ENCODE measurements around the gene TEAD1. TPM values are rescaled to one million over a fixed set of nuclear protein-coding genes. Genes with fewer than 3 reads are reported as not detected.

TEAD1 gene
- total and polyA plus RNA-seq, 9 donors = 20.0 to 84.1 (median 67.6) TPM

DNA sequence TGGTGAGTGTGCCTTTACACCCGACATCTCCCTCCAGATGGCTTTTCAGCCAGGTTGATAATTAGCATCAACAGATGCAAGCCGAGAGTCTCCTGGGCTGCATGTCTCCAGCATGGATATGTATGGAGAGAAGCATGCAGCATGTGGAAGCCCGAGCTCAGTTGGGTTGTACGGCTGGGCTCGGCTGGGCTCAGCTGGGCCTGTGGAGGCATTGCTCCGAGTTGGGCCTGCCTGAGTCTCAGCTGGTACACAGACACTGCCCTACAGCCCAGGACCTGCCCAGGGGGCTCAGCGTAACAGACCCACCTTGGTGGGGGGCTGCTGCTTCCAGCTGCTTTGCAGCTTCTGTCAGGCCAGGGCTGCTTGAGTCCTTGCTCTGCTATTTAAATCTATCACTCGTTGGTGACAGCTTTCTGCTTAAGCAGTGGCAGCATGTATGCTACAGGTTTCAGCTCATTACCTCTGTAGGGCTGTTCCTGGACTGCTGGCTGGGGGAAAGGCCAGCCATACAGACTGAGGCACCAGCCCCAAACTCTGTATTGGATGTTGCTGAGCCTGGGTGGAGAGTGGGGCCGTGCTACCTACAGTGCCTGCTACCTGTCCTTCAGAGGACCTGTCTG, 115.5 kb downstream of the TEAD1 start:
- Histone ChIP-seq H3K4me3 (no peak overlapping the region), H3K4me1 (ENCODE audit: insufficient read depth) (peaks cover 24% of the 10 kb centered on the region), H3K36me3 (no peaks in the 10 kb centered on the region), H3K27ac (no peak overlapping the region), H3K9me3 (no peaks in the 10 kb centered on the region), H3K27me3 (no peaks in the 10 kb centered on the region)
- no peak for DNase-seq
- intact Hi-C loops (cut with DNase I) = no loop called here
- TF ChIP-seq CTCF (IDR thresholded peaks at IDR 0.05) (no peak), POLR2A (IDR thresholded peaks at IDR 0.05) (no peak), EP300 (IDR thresholded peaks at IDR 0.05) (no peak)
- WGBS, 3 donors = 49 to 67% (median 50%) methylated on average over 8 to 9 of the region's 9 CpGs

- Histone ChIP-seq H3K27me3 (no peaks in the 10 kb centered on the region), H3K27ac (no peak overlapping the region), H3K36me3 (no peaks in the 10 kb centered on the region), H3K4me1 (ENCODE audit: insufficient read depth) (peaks cover 27% of the 10 kb centered on the region), H3K9me3 (no peaks in the 10 kb centered on the region), H3K4me3 (no peak overlapping the region)
- TF ChIP-seq EP300 (IDR thresholded peaks at IDR 0.05) (no peak), POLR2A (IDR thresholded peaks at IDR 0.05) (no peak), CTCF (IDR thresholded peaks at IDR 0.05) (no peak)
- 68 to 75% (median 70%) methylated on average over 5 of the region's 5 CpGs for WGBS, 3 donors
- DNase-seq = no peak
- intact Hi-C loops (cut with DNase I) = no loop called here
These were observed 116.8 kb downstream of the TEAD1 start for GRCh38 chr11:12790861-12791616.

DNA sequence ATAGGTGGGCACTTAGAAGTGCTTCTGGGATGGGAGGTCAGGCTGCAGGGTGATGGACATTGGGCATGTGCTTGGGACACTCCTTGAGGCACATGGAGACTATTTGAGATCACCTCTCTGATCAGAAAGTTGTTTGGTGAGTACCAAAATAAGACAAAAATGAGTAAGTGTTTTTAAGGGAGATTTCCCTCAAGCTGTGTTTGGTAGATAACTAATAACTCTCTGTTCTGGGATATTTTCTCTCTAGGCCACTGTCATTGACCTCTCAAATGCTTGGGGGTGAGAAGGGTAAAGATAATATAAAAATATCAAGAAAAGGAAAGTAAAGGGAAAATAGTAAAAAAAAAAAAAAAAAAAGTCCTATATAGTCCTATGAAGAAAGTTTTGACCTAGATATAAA, 117.8 kb downstream of the TEAD1 start:
- TF ChIP-seq EP300 (IDR thresholded peaks at IDR 0.05) = no peak
- TF ChIP-seq CTCF (IDR thresholded peaks at IDR 0.05) = no peak
- no peak for TF ChIP-seq POLR2A (IDR thresholded peaks at IDR 0.05)
- DNase-seq = no peak
- no peak overlapping the region for H3K4me3 ChIP-seq
- H3K9me3 ChIP-seq = no peaks in the 10 kb centered on the region
- no peaks in the 10 kb centered on the region for H3K27me3 ChIP-seq
- no peaks in the 10 kb centered on the region for H3K36me3 ChIP-seq
- intact Hi-C loops (cut with DNase I) = no loop called here
- peak overlapping the region in 1 of 2 donors; percentile 24 for H3K27ac ChIP-seq
- H3K4me1 ChIP-seq (ENCODE audit: insufficient read depth) = peaks cover 27% of the 10 kb centered on the region

GRCh38 chr11:12792590-12792989, 118.4 kb downstream of the TEAD1 start:
- Histone ChIP-seq H3K4me3 (no peak overlapping the region), H3K27me3 (no peaks in the 10 kb centered on the region), H3K4me1 (ENCODE audit: insufficient read depth) (peaks cover 27% of the 10 kb centered on the region), H3K9me3 (no peaks in the 10 kb centered on the region), H3K36me3 (no peaks in the 10 kb centered on the region), H3K27ac (peak overlapping the region in 1 of 2 donors; percentile 24)
- intact Hi-C loops (cut with DNase I) = no loop called here
- no peak for DNase-seq
- TF ChIP-seq CTCF (IDR thresholded peaks at IDR 0.05) (no peak), POLR2A (IDR thresholded peaks at IDR 0.05) (no peak), EP300 (IDR thresholded peaks at IDR 0.05) (no peak)
- WGBS, 3 donors = 68 to 76% (median 70%) methylated on average over 2 of the region's 2 CpGs
